ENCODE results near the gene AMY2B. TPM values are rescaled to one million over a fixed set of nuclear protein-coding genes. Genes with fewer than 3 reads are reported as not detected.
A peak's percentile ranks its signal among the peaks of the same experiment; 100 is the strongest.

AMY2B gene
- total and polyA plus RNA-seq, 2 of the 8 experiments (the other 6 are each of a cell fraction or from before 2014, with no cell fraction given) = 2.0 to 2.1 TPM

GRCh38 chr1:103525114-103525606 is 46.2 kb upstream of the AMY2B start:
- Histone ChIP-seq H2AK5ac (ENCODE audit: low read depth, low read length) (no peak overlapping the region), H4K8ac (ENCODE audit: extremely low read depth, insufficient read depth, low read length) (no peak overlapping the region; the same call in 1 of the 2 replicates), H3K79me2 (ENCODE audit: control insufficient read depth in 1 of 2, insufficient read depth in 2 of 2, low read length in 2 of 2) (peaks cover 0 to 38% of the 10 kb centered on the region in 2 experiments; a peak in 2 of 4 replicates), H3K9me3 (ENCODE audit: insufficient read depth in 2 of 2, low read depth in 1 of 2, low read length in 1 of 2) (no peaks in the 10 kb centered on the region; a peak in 1 of 4 replicates), H3K23ac (ENCODE audit: insufficient read length) (no peak overlapping the region), H3K14ac (ENCODE audit: insufficient read length) (no peak overlapping the region), H2BK20ac (ENCODE audit: low read length) (no peak overlapping the region), H3K4me1 (replicated peaks in 1 of 4; ENCODE audit: control insufficient read depth in 3 of 4, insufficient read depth in 4 of 4, low read length in 3 of 4) (peaks cover 0 to 2% (median 0%) of the 10 kb centered on the region in 4 experiments; a peak in 1 of 7 replicates), H3K56ac (replicated peaks; ENCODE audit: insufficient read length, low read depth, low read length) (no peak overlapping the region), H4K20me1 (replicated peaks in 1 of 2; ENCODE audit: control insufficient read depth in 1 of 2, insufficient read depth in 2 of 2, low read length in 2 of 2) (peaks cover 0 to 3% of the 10 kb centered on the region in 2 experiments), H3K18ac (ENCODE audit: extremely low read depth, low read length) (no peak overlapping the region), H3K9ac (replicated peaks in 1 of 4; ENCODE audit: extremely low read depth in 1 of 4, low read depth in 3 of 4, low read length in 3 of 4) (no peak overlapping the region), H3K79me1 (ENCODE audit: low read depth, low read length) (no peaks in the 10 kb centered on the region; the same call in 1 of the 2 replicates), H2BK12ac (ENCODE audit: low read depth, low read length) (no peak overlapping the region), H2BK120ac (replicated peaks; ENCODE audit: low read depth, low read length) (no peak overlapping the region), H3K23me2 (ENCODE audit: low read depth, low read length) (peaks cover 3% of the 10 kb centered on the region; the same call in 1 of the 2 replicates), H3K27ac (ENCODE audit: low read depth, low read length) (no peak overlapping the region), H3K4me3 (ENCODE audit: extremely low read depth in 1 of 4, insufficient read depth in 2 of 4, low read depth in 3 of 4, low read length in 4 of 4) (peak overlapping the region in 2 of 4 experiments; percentile 53 to 99; a peak in 6 of 8 replicates), H4K5ac (ENCODE audit: insufficient read length, low read depth, low read length) (no peak overlapping the region), H2AFZ (ENCODE audit: low read length) (peak overlapping the region; percentile 79; the same call in 1 of the 2 replicates), H2BK5ac (ENCODE audit: low read depth, low read length) (no peak overlapping the region), H3K4ac (replicated peaks; ENCODE audit: insufficient read length, low read depth, low read length) (no peak overlapping the region), H3K36me3 (ENCODE audit: control insufficient read depth in 2 of 4, insufficient read depth in 4 of 4, low read length in 3 of 4) (peaks cover 0 to 4% (median 0%) of the 10 kb centered on the region in 4 experiments; a peak in 2 of 8 replicates), H3K27me3 (replicated peaks in 1 of 4; ENCODE audit: control insufficient read depth in 3 of 4, extremely low read depth in 1 of 4, insufficient read depth in 3 of 4, low read length in 3 of 4) (no peaks in the 10 kb centered on the region), H2BK15ac (ENCODE audit: low read length) (no peak overlapping the region), H4K91ac (replicated peaks; ENCODE audit: insufficient read length, low read length) (no peak overlapping the region), H3K4me2 (ENCODE audit: insufficient read depth in 1 of 2, low read depth in 2 of 2, low read length in 2 of 2) (peak overlapping the region; percentile 62 to 74)
- CTCF ChIA-PET (ENCODE audit: partially characterized antibody) = interaction anchor here (1.0 to 4.4 kb wide), 3 partner anchors 9 to 419 kb away, joined by 3 to 26 read pairs (median 5); no protein-coding TSS in a partner anchor
- FAIRE-seq (no peak), DNase-seq (ENCODE audit: low read depth in 1 of 2, low spot score in 2 of 2) (no peak)
- WGBS, 2 experiments (ENCODE audit: extremely low coverage in 1 of 2, insufficient coverage in 1 of 2, insufficient read length in 1 of 2, insufficient replicate concordance in 2 of 2, low coverage in 1 of 2, low lambda C conversion rate in 2 of 2, missing lambda C conversion rate in 1 of 2) = 67% methylated on average over 4 of the region's 34 CpGs; no CpG with 5 or more reads in 1 of the 2 experiments
- POLR2A ChIA-PET (ENCODE audit: partially characterized antibody) = interaction anchor here (1.1 kb wide), 1 partner anchor 18 kb away, joined by 3 read pairs; no protein-coding TSS in a partner anchor
- TF ChIP-seq POLR2A (IDR thresholded peaks at IDR 0.05; ENCODE audit: control extremely low read depth in 1 of 2, low read depth in 2 of 2, low read length in 2 of 2) (peak in 1 of 2 experiments; percentile 16; a peak in 1 of 3 replicates), CBX8 (IDR thresholded peaks at IDR 0.05; ENCODE audit: borderline replicate concordance, low read depth, low read length) (no peak)
